ACC112 (cell line): ENCODE results near the gene EFCAB6.
A peak's percentile ranks its signal among the peaks of the same experiment; 100 is the strongest.

Experiments used
- H2AFZ ChIP-seq: fragments of 200-600 bp; sonication (generic); one replicate; pipeline ENCODE4 v1.6.0; 2017; ENCODE audit warnings: antibody characterized with exemption, low read length; ENCODE audit not compliant: unreplicated experiment
- H3K27ac ChIP-seq: fragments of 200-600 bp; sonication (generic); 2 replicates; pipeline ENCODE4 v1.5.1; 2014; ENCODE audit warnings: low read depth, mild to moderate bottlenecking, antibody characterized with exemption, low read length, moderate library complexity
- H3K27me3 ChIP-seq: fragments of 200-600 bp; sonication (generic); 2 replicates; pipeline ENCODE4 v1.6.1; 2014; ENCODE audit warnings: mild to moderate bottlenecking, antibody characterized with exemption, low read length, moderate library complexity, mixed read lengths; ENCODE audit not compliant: insufficient read depth
- H3K36me3 ChIP-seq: fragments of 200-600 bp; sonication (generic); 2 replicates; pipeline ENCODE4 v1.6.1; 2016; ENCODE audit warnings: mild to moderate bottlenecking, antibody characterized with exemption, low read length, moderate library complexity, mixed read lengths; ENCODE audit not compliant: insufficient read depth
- H3K4me1 ChIP-seq: fragments of 200-600 bp; sonication (generic); one replicate; pipeline ENCODE4 v1.6.1; 2016; ENCODE audit warnings: low read length, mixed read lengths; ENCODE audit not compliant: insufficient read depth, unreplicated experiment, control insufficient read depth
- H3K4me3 ChIP-seq: fragments of 200-600 bp; sonication (generic); 2 replicates; pipeline ENCODE4 v1.5.1; 2014; ENCODE audit warnings: mild to moderate bottlenecking, low read depth, low read length
- H3K79me2 ChIP-seq: fragments of 200-600 bp; sonication (generic); one replicate; pipeline ENCODE4 v1.6.0; 2016; ENCODE audit warnings: low read length; ENCODE audit not compliant: control insufficient read depth, unreplicated experiment, insufficient read depth

EFCAB6 gene

GRCh38 chr22:43821606-43822425 lies 9.7 kb upstream of the EFCAB6 start:
- no peaks in the 10 kb centered on the region for H3K27me3 ChIP-seq
- H3K27ac ChIP-seq: no peak overlapping the region
- H3K36me3 ChIP-seq: no peaks in the 10 kb centered on the region
- H3K4me3 ChIP-seq: no peak overlapping the region
- no peaks in the 10 kb centered on the region for H3K79me2 ChIP-seq
- H3K4me1 ChIP-seq: no peaks in the 10 kb centered on the region
- no peak overlapping the region for H2AFZ ChIP-seq

- no peaks in the 10 kb centered on the region for H3K27me3 ChIP-seq
- H3K79me2 ChIP-seq: no peaks in the 10 kb centered on the region
- no peak overlapping the region for H2AFZ ChIP-seq
- H3K4me1 ChIP-seq: no peaks in the 10 kb centered on the region
- H3K4me3 ChIP-seq: no peak overlapping the region
- no peaks in the 10 kb centered on the region for H3K36me3 ChIP-seq
- no peak overlapping the region for H3K27ac ChIP-seq
These were observed 8.7 kb upstream of the EFCAB6 start for GRCh38 chr22:43820651-43821305.

- H3K36me3 ChIP-seq: no peaks in the 10 kb centered on the region
- no peaks in the 10 kb centered on the region for H3K4me1 ChIP-seq
- H3K27ac ChIP-seq: no peak overlapping the region
- no peaks in the 10 kb centered on the region for H3K27me3 ChIP-seq
- H3K4me3 ChIP-seq: no peak overlapping the region
- no peak overlapping the region for H2AFZ ChIP-seq
- H3K79me2 ChIP-seq: no peaks in the 10 kb centered on the region
These were observed 8.0 kb upstream of the EFCAB6 start for GRCh38 chr22:43819931-43820640.

- H3K36me3 ChIP-seq: no peaks in the 10 kb centered on the region
- no peak overlapping the region for H3K27ac ChIP-seq
- no peaks in the 10 kb centered on the region for H3K4me1 ChIP-seq
- H3K27me3 ChIP-seq: no peaks in the 10 kb centered on the region
- H3K79me2 ChIP-seq: no peaks in the 10 kb centered on the region
- no peak overlapping the region for H3K4me3 ChIP-seq
- H2AFZ ChIP-seq: no peak overlapping the region
These were observed 7.4 kb upstream of the EFCAB6 start for GRCh38 chr22:43819421-43819921.

GRCh38 chr22:43818981-43819380 lies 6.9 kb upstream of the EFCAB6 start:
- Histone ChIP-seq H2AFZ (no peak overlapping the region), H3K27me3 (no peaks in the 10 kb centered on the region), H3K4me3 (no peak overlapping the region), H3K36me3 (no peaks in the 10 kb centered on the region), H3K27ac (no peak overlapping the region), H3K4me1 (no peaks in the 10 kb centered on the region), H3K79me2 (no peaks in the 10 kb centered on the region)

GRCh38 chr22:43817402-43817801 lies 5.3 kb upstream of the EFCAB6 start:
- H3K27me3 ChIP-seq: no peaks in the 10 kb centered on the region
- no peaks in the 10 kb centered on the region for H3K36me3 ChIP-seq
- H3K27ac ChIP-seq: no peak overlapping the region
- H3K4me1 ChIP-seq: peaks cover 7% of the 10 kb centered on the region
- no peak overlapping the region for H3K4me3 ChIP-seq
- H3K79me2 ChIP-seq: peaks cover 8% of the 10 kb centered on the region
- no peak overlapping the region for H2AFZ ChIP-seq

- Histone ChIP-seq H3K4me3 (no peak overlapping the region), H2AFZ (no peak overlapping the region), H3K27ac (no peak overlapping the region), H3K36me3 (no peaks in the 10 kb centered on the region), H3K79me2 (peaks cover 8% of the 10 kb centered on the region), H3K4me1 (peaks cover 7% of the 10 kb centered on the region), H3K27me3 (no peaks in the 10 kb centered on the region)
These were observed 2.2 kb upstream of the EFCAB6 start for GRCh38 chr22:43814264-43814663.

GRCh38 chr22:43812890-43813289 lies 785 bp upstream of the EFCAB6 start:
- H3K36me3 ChIP-seq: no peaks in the 10 kb centered on the region
- peak overlapping the region; percentile 69 for H3K27ac ChIP-seq
- peaks cover 8% of the 10 kb centered on the region for H3K79me2 ChIP-seq
- peak overlapping the region; percentile 92 for H2AFZ ChIP-seq
- H3K27me3 ChIP-seq: no peaks in the 10 kb centered on the region
- H3K4me1 ChIP-seq: peaks cover 7% of the 10 kb centered on the region
- H3K4me3 ChIP-seq: peak overlapping the region; percentile 91

GRCh38 chr22:43811777-43812148 lies 342 bp downstream of the EFCAB6 start:
- Histone ChIP-seq H3K36me3 (no peaks in the 10 kb centered on the region), H3K27me3 (no peaks in the 10 kb centered on the region), H3K79me2 (peaks cover 8% of the 10 kb centered on the region), H3K4me3 (peak overlapping the region; percentile 91), H3K4me1 (peaks cover 7% of the 10 kb centered on the region), H2AFZ (peak overlapping the region; percentile 98), H3K27ac (peak overlapping the region; percentile 16; the same call in 1 of the 2 replicates)

- H2AFZ ChIP-seq: no peak overlapping the region
- H3K79me2 ChIP-seq: no peaks in the 10 kb centered on the region
- H3K27ac ChIP-seq: no peak overlapping the region
- no peaks in the 10 kb centered on the region for H3K27me3 ChIP-seq
- H3K36me3 ChIP-seq: no peaks in the 10 kb centered on the region
- H3K4me3 ChIP-seq: no peak overlapping the region
- H3K4me1 ChIP-seq: no peaks in the 10 kb centered on the region
These were observed 9.1 kb downstream of the EFCAB6 start for GRCh38 chr22:43802897-43803495.
